CD4-positive, alpha-beta T cell (primary cell): ENCODE measurements around the gene PTPRD. TPM values are rescaled to one million over a fixed set of nuclear protein-coding genes. Genes with fewer than 3 reads are reported as not detected.

ENCODE experiments used
- ATAC-seq: fragments of 200-7000 bp; cut with Tn5 transposase; one replicate; pipeline ENCODE4 v1.10.0; 2022; ENCODE audit warnings: mild to moderate bottlenecking; ENCODE audit not compliant: poor library complexity
- CTCF ChIA-PET: fragments of 350-600 bp; sonication (Branson Sonifier 250); formaldehyde crosslinking; loops from one replicate; lab custom pipeline; 2021; ENCODE audit warnings: antibody characterized with exemption, inconsistent platforms; lab: Charles Lee
- POLR2A ChIA-PET: fragments of 350-600 bp; sonication (Branson Sonifier 250); formaldehyde crosslinking; loops from one replicate; lab custom pipeline; 2021; ENCODE audit warnings: antibody characterized with exemption, inconsistent platforms; lab: Charles Lee
- DNase-seq, 14 experiments: peaks; one replicate each; pipeline ENCODE4 v3.0.0-alpha.2; 2013 to 2020; ENCODE audit warnings: mixed read lengths in 2 of 14
- H3K27ac ChIP-seq, 2 donors: one replicate each; pipeline versions ENCODE4 v1.5.1 to v1.7.0; 2013; ENCODE audit warnings: low read length in 2 of 2, low read depth in 1 of 2, mild to moderate bottlenecking in 1 of 2
- H3K27me3 ChIP-seq, 2 experiments: 1 replicate in 1 of 2; 2 replicates in 1 of 2; pipeline versions ENCODE4 v1.6.1 to v1.7.0; 2013; ENCODE audit warnings: low read length in 2 of 2, control low read depth in 1 of 2, mild to moderate bottlenecking in 1 of 2, moderate library complexity in 1 of 2; ENCODE audit not compliant: insufficient read depth in 2 of 2, control insufficient read depth in 1 of 2
- H3K36me3 ChIP-seq: one replicate; pipeline ENCODE4 v1.6.1; 2013; ENCODE audit warnings: low read length, control low read depth; ENCODE audit not compliant: insufficient read depth
- H3K4me1 ChIP-seq: one replicate; pipeline ENCODE4 v1.6.1; 2013; ENCODE audit warnings: low read length, control low read depth; ENCODE audit not compliant: insufficient read depth
- H3K4me3 ChIP-seq: one replicate; pipeline ENCODE4 v1.5.1; 2013; ENCODE audit warnings: mild to moderate bottlenecking, low read length, moderate library complexity
- H3K9me3 ChIP-seq, 2 experiments: 1 replicate in 1 of 2; 2 replicates in 1 of 2; pipeline versions ENCODE4 v1.6.1 to v1.7.0; 2013; ENCODE audit warnings: low read length in 2 of 2, mild to moderate bottlenecking in 2 of 2, control low read depth in 1 of 2, moderate library complexity in 1 of 2; ENCODE audit not compliant: control insufficient read depth in 1 of 2, insufficient read depth in 1 of 2
- H3K27ac Mint-ChIP-seq: one replicate; pipeline ENCODE4 v1.8.0; 2020; ENCODE audit warnings: mixed read lengths
- H3K27me3 Mint-ChIP-seq: one replicate; pipeline ENCODE4 v1.8.0; 2021; ENCODE audit warnings: mixed read lengths
- H3K36me3 Mint-ChIP-seq: one replicate; pipeline ENCODE4 v1.8.0; 2021; ENCODE audit warnings: low read depth, mixed read lengths
- H3K4me1 Mint-ChIP-seq: one replicate; pipeline ENCODE4 v1.8.0; 2021; ENCODE audit warnings: low read depth, mixed read lengths
- H3K4me3 Mint-ChIP-seq: one replicate; pipeline ENCODE4 v1.8.0; 2020; ENCODE audit warnings: mild to moderate bottlenecking, mixed read lengths
- H3K9me3 Mint-ChIP-seq: one replicate; pipeline ENCODE4 v1.8.0; 2020; ENCODE audit warnings: mixed read lengths
- intact Hi-C, 2 experiments: fragments of 100-400 bp; cut with DNase I in 1 of 2; cut with micrococcal nuclease in 1 of 2; formaldehyde crosslinking; loops; one replicate each; pipeline versions ENCODE4 v1.15.1 to v1.9.0; 2023 to 2025; cut with DNase I, micrococcal nuclease
- total RNA-seq, 174 experiments: library from RNA in 2 of 174; stranded (reverse) in 2 of 174; gene quantifications; one replicate each; pipeline ENCODE4 v1.2.3 and lab custom pipeline; 2021 to 2026
- TF ChIP-seq, protein P1 (sequence below): fragments of 200-600 bp; IDR thresholded peaks from one replicate; pipeline ENCODE4 v1.8.0; 2022; ENCODE audit warnings: antibody characterized with exemption, mild to moderate bottlenecking

PTPRD gene
- total RNA-seq, 2 experiments from 2014 or later: not detected

DNA sequence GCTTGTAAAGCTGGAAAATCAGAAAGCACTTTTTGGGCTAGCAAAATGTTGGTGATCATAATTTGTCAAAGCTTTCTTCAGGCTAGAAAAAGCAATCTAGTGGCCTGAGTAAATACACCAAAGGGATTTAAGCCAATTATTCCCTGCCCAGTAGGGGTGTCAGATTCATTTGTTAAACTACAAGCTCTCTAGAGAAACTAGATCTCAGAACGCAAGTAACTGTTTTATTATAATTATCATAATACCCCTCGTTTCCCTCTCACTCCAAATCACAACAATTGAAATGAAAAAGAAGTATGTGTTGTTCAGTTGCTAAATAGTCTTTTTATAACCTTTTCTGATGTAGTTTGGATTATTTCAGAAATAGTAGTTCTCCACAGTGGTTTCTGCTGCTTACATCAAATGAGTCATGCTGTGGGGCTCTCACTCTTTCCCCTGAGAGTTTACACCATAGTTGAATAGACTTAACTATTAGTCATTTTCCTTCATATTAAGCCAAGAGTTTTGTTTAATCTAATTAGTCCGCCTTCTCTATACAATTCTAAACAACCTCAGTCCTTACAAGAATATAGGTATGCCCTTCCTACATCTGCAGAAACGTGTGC, 1894.6 kb downstream of the PTPRD start:
- Histone ChIP-seq H3K27me3 (no peaks in the 10 kb centered on the region), H3K27ac (no peak overlapping the region), H3K9me3 (peaks cover 0 to 5% of the 10 kb centered on the region in 2 experiments), H3K4me1 (no peaks in the 10 kb centered on the region), H3K4me3 (no peak overlapping the region), H3K36me3 (no peaks in the 10 kb centered on the region)
- ATAC-seq: no peak
- Mint-ChIP-seq H3K27ac (no peak overlapping the region), H3K36me3 (no peaks in the 10 kb centered on the region), H3K4me3 (no peak overlapping the region), H3K27me3 (no peaks in the 10 kb centered on the region), H3K4me1 (no peaks in the 10 kb centered on the region), H3K9me3 (no peaks in the 10 kb centered on the region)
- DNase-seq: no peak
- intact Hi-C loops: no loop called here
- POLR2A ChIA-PET: no interaction called here
- TF ChIP-seq, protein P1, sequence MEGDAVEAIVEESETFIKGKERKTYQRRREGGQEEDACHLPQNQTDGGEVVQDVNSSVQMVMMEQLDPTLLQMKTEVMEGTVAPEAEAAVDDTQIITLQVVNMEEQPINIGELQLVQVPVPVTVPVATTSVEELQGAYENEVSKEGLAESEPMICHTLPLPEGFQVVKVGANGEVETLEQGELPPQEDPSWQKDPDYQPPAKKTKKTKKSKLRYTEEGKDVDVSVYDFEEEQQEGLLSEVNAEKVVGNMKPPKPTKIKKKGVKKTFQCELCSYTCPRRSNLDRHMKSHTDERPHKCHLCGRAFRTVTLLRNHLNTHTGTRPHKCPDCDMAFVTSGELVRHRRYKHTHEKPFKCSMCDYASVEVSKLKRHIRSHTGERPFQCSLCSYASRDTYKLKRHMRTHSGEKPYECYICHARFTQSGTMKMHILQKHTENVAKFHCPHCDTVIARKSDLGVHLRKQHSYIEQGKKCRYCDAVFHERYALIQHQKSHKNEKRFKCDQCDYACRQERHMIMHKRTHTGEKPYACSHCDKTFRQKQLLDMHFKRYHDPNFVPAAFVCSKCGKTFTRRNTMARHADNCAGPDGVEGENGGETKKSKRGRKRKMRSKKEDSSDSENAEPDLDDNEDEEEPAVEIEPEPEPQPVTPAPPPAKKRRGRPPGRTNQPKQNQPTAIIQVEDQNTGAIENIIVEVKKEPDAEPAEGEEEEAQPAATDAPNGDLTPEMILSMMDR: no peak
- CTCF ChIA-PET: no interaction called here

DNA sequence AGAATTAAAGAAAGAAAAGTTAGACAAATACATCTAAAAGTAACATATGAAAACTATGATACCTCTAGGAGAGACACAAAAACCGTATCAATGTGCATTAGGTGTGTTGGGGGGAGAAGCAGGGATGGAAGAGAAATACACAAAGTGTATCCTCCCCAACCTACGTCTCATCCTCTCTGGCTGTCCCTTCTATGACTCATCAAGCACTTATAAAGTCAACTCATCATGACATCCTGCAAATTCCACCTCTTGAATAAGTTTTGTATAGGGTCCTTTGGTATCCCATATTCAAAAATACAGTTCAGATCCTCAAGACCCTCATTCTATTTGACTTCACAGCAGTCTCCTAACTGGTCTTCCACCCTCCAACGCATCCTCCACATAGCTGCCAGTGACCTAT, 1895.7 kb downstream of the PTPRD start:
- H3K36me3 Mint-ChIP-seq: no peaks in the 10 kb centered on the region
- CTCF ChIA-PET: no interaction called here
- no peaks in the 10 kb centered on the region for H3K27me3 Mint-ChIP-seq

DNA sequence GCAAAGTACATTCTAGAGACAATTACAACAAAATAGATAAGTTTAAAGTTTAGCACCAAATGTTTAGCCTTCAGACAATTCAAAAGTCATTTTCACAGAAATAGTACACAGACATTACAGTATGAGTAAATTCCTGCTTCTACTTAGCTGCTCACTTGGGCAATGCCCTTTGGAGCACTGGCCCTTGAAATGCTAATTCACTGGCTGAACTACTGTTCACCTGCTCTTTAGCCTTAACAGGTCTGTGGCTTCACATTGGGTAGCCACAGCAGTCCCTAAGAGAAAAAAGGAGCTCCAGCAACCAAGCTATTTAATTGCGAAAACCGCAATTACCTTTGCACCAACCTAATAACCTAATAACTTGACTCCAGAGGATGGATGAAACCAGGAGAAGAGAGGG, 1897.0 kb downstream of the PTPRD start:
- no peak overlapping the region for H3K27ac Mint-ChIP-seq
- H3K27me3 Mint-ChIP-seq: no peaks in the 10 kb centered on the region
- ChIA-PET POLR2A (no interaction called here), CTCF (no interaction called here)
- intact Hi-C loops: no loop called here
- H3K36me3 Mint-ChIP-seq: no peaks in the 10 kb centered on the region
- no peak overlapping the region for H3K4me3 Mint-ChIP-seq
- Histone ChIP-seq H3K4me1 (no peaks in the 10 kb centered on the region), H3K36me3 (no peaks in the 10 kb centered on the region), H3K4me3 (no peak overlapping the region), H3K9me3 (peaks cover 0 to 9% of the 10 kb centered on the region in 2 experiments), H3K27ac (no peak overlapping the region), H3K27me3 (no peaks in the 10 kb centered on the region)
- no peaks in the 10 kb centered on the region for H3K9me3 Mint-ChIP-seq
- ATAC-seq (no peak), DNase-seq (no peak)
- H3K4me1 Mint-ChIP-seq: no peaks in the 10 kb centered on the region
- TF ChIP-seq, protein P1: no peak

More for the DNA sequence above, 1895.7 kb downstream of the PTPRD start:
- DNase-seq (no peak), ATAC-seq (no peak)
- no peaks in the 10 kb centered on the region for H3K36me3 ChIP-seq
- H3K4me1 ChIP-seq: no peaks in the 10 kb centered on the region
- POLR2A ChIA-PET: no interaction called here
- Mint-ChIP-seq H3K4me1 (no peaks in the 10 kb centered on the region), H3K4me3 (no peak overlapping the region), H3K27ac (no peak overlapping the region), H3K9me3 (no peaks in the 10 kb centered on the region)
- intact Hi-C loops: no loop called here
- peaks cover 0 to 9% of the 10 kb centered on the region in 2 experiments for H3K9me3 ChIP-seq
- no peaks in the 10 kb centered on the region for H3K27me3 ChIP-seq
- H3K27ac ChIP-seq: no peak overlapping the region
- TF ChIP-seq, protein P1: no peak
- H3K4me3 ChIP-seq: no peak overlapping the region
